HS-5 (cell line): ENCODE data around the gene GNAZ.

Source experiments
- DNase-seq: peaks from one replicate; pipeline ENCODE4 v3.0.0-alpha.2; 2012; ENCODE audit warnings: low read depth

GNAZ gene

DNA sequence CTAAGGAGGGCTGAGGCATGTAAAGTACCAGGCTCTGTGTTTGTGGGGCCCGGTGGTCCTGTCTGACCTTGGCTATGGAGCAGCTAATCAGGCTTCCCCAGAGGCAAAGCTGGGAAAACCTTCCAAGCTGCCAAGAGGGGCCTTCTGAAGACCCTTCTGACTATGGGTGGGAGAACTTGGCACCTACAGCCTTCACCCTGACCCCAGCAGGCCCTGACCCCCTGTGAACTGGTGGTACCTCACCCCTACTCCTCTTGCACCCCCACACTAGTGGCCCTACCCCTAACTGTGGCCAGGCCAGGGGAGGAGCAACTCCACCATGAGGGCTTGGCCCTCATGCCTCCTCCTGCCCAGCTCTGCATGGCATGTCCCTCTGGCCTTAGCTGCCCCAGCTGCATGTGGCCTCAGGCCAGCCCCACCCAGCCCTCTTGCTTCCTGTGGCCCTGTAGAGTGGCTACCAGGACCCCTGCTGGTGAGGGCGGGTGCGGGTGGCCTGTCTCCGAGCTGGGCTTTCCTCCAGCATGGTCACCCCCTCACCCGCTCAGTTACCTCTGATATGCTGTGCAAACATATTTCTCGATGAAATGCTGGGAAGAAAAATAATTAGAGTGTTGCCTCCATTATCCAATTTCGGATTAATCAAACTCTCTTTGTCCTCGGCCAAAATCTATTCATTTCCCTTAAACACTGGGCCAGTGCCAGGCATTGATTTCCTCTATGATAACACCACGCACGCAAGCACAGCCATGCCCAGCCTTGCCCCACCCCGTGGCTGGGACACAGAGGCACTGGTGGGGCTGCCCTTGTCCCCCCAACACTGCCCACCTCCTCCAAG, 7.5 kb downstream of the GNAZ start:
- no peak for DNase-seq

DNA sequence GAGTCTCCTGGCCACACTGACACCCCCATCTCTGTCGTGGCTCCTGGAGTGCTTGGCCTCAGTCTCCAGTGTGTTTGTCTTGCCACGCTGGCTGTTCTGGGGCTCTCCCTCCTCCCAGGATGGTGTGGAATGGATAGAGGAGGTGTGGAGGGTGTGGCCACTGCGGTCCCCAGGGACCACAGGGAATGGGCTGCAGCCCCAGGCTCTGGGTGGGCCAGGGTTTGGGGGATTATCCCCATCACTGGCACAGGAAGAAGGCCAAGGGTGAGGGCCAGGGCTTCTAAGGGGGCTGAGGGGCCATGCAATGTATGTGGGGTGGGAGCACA, 8.1 kb downstream of the GNAZ start:
- DNase-seq = no peak

DNA sequence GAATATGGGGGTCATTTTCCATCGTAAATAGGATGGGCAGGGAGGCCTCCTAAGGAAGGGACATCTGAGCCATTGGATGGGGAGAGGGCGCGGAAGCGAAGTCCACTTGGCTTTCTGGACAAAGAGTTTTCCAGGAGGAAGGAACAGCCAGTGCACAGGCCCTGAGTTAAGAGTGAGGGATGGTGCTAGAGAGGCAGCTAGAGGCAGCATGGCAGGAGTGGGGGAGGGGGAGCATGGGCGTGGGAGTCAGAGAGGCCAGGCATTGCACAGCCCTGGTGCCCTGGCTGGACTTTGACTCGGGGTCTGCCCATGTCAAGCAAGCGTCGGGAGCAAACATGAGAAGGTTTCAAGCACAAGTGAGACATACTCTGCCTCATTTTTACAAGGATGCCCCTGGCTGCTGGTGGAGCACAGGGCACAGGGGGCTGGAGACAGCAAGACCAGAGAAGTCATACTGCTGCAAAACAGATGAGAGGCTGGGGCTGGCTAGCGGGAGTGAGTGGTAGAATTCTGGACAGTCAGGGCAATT, 9.0 kb downstream of the GNAZ start:
- no peak for DNase-seq

DNA sequence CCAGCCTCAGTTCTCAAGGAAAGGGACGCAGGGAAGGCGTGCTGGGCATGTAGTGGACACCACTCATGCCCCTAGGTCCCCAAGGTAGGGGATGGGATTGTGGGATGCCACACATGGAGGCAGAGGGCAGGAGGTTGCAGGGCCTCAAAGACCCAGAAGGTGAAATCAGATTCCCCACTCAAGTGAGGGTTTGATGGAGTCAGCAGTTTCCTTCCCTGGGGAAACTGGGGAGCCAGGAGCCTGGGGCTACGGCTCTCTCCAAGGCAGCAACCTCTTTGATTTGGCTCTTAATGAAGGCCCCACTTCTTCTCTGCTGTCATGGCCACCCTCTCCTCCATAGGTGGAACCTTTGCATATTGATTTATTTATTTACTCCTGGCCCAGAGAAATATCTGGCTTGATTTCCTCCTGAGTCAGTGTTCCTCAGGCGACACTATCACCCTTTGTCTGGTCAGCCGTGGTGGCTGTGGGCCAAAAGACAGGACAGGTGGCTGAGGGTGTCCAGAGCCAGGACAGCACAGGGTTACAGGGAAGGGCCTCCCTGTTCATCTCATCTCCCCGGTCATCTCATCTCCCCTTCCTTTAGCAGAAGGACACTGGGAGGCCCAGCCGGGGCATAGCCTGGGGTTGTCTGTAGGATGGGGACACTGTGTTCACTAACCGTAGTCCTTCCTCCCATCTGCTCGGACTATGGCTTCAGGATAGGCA, 9.6 kb downstream of the GNAZ start:
- no peak for DNase-seq

DNA sequence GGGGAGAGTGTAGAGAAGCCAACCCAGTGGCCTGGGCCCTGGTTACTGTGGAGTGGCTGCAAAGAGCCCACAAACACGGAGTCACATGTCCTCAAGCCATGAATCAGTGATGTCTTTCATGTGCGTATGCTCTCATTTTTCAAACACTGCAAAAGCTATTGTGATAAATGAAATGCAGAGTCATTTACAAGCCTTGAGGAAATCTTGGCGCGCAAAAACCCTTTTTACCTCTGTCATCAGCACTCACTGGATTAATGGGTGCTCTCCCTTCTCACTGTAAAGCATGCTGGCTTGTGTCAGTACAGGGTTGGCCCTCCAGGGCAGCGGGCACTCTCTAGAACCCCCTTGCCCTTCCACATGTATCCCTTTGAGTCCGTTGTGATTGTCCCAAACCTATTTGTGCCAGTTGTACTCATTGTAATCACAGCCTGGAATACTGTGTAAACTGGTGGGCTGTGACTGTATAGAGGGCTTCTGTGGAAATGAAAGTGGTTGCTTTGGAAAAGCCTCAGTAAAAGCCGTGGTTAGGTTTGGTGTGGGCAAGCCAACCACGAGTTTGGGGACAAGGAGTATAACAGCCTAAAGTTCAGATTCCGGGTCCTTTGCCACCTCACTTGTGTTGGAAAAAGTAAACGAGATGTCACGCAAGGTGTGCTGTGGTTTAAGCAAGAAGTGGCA, 10.4 kb downstream of the GNAZ start:
- DNase-seq = no peak

DNA sequence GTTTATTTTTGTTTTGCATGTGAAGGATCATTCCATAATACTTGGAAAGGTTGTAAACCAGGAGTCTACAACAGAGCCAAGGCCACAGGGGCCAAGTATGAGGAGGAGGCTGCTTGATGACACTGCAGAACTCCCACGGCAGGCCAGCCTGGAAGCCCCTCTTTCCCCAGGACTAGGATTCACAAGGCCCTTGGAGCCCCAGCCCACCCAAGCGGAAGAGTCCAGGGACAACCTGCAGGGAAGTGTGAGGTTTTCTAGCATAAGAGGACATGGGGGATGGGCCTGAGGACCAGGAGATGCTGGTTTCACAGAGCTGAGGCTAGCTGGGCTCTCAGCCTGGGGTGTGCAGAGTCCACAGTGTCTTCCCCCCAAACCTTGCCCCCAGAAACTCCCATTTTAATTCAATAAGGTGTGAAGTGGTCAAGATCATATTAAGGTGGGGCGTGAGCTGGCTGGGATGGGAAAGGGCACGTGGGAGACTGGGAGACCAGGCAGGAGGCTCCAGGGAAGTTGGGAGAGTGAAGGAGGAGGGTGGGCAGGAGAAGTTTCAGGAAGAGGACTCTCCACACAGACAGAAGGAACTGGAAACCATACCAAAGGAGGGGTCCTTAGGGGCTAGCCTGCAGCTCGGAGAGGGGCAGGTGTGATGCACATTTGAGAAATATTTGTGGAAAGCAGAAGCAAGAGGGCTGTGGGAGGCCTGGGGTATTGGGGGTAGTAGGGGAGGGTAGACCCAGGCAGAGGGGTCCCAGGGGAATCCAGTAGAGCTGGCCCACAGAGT, 12.4 kb downstream of the GNAZ start:
- no peak for DNase-seq

DNA sequence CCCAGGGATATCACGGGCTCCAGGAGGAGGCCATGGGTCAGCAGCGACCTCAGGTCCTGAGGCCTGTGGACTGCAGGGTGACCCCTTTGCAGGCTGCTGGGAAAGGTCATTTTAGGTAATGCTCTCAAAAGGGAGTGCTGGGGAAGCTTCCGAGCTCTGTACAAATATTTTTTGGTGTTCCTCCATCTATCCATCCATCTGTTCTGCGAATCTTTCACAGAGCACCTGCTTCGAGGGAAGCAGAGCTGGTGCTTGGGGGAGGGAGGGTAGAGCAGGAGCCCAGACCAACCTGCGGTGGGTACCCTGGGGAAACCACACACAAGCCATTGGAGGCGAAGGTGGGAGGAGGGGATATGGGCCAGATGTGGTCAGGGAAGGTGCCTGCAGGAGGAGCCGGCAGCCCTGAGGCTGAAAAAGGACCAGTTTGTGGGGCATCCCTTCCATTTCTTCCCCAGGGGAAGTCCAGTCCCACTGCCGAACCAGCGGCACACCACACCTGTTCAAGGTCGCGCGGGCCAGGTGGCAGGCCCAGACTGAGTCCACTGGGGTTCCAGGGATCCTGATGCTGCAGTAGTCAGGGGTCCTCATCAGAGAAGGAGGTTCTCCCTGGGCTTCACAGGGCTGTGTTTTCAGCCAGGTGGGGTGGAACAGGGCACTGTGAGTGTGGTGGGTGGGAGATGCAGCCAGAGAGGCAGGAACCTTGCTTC, 13.1 kb downstream of the GNAZ start:
- DNase-seq = no peak

DNA sequence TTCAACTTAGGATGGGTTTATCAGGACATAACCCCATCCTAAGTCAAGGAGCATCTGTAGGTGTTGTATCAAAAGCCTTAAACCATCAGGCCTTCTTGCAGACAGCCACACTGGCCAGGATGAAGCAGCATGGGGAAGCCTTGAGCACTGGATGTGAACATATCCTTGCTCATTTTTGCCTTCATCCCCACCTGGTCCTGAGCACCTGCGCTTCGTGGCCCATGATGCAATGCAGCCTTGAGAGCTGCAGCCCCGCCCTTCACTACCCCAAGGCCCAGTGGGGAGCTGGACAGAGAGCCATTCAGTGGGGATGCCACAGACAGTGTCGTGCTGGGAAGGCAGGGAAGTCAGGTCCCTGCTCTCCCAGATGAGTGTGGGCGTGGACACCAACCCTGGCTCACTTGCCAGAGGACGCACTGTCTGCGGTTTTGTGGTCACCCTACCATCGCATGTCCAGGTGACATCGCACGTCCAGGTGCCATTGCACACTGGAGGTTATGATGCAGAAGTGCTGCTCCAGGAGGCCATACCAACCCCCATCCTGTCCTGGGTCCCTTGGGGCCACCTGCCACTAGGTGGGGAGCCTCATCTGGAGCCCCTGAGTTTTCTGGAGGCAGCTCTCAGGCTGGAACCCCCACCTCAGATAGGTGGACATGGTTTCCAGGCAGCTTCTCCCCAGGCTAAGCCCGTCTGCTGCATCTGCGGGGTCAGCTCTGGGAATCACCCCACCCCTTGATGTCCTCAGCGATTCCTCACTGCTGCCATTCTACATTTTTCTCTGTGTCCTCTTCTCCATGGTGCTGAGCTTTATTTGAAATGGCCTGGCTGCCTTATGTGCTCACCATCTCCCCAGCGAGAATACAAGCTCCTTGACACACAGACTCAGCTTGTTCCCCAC, 14.4 kb downstream of the GNAZ start:
- no peak for DNase-seq

DNA sequence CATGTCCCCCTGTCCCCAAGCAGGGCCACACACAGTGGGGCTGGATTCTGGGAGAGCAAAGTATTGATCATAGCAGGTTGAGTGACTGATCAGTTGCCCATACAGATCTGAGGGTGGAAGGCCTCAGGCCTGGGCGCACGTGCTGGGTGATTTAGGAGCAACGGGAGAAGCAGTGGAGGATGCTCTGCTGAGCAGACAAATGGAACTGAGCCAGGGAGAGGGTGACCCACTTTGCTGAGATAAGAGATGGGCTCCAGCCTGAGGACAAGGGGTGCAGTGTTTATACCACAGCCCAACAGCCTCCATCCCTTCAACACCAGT, 15.0 kb downstream of the GNAZ start:
- DNase-seq = no peak

DNA sequence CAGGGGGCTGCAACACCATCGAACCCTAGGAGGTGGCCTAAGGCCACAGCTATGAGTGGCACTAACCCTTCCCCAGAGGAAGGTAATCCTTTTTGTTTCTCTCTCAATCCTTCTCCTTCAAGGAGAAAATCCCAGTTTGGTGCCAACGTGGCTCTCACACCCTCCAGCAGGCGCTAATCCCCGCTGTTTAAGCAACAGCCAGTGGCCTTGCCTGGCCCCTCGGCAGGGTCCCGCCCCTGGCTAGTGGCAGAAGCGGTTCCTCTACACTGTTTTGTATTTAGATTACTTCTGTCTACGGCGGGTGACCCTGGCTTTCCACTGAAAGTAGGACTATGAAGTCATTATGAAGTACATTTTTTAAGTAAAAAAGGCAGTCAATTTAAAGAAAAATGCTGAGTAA, 15.5 kb downstream of the GNAZ start:
- no peak for DNase-seq

DNA sequence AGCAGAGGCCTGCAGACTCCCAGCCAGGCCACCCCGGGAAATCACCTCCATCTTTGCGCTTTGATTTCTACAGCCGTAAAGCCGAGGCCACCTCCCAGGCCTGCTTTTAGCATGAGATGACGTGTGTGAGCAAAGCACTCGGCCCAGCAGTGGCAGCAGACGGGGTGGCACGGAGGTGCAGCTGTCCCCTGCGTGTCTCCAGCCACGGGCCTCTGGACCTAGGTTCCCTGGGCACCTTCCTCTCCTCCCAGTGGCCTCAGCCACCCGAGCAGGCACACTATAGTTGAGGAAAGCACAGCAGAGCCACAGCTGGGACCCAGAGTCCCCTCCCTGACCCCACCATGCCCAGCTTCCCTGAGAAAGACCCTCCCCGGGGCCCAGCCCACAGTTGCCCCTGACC, 15.9 kb downstream of the GNAZ start:
- no peak for DNase-seq

DNA sequence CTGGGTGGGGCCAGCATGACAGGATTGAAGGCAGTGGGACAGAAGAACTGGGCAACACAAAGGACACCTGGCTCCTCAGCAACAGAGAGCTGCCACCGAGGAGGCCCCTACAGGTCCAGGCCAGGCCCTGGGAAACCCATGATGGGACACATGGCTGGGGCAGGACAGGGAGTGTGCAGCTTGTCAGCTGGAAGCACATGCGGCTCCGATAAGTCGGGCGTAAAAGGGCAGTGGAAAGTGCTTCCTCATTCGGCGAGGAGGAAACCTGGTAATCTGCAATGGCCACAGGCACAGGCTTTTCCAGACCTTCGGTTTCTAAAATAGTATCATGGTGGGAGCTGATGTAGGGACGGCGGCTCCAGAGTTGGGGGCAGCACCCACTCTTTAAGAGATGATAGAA, 16.5 kb downstream of the GNAZ start:
- DNase-seq = no peak

DNA sequence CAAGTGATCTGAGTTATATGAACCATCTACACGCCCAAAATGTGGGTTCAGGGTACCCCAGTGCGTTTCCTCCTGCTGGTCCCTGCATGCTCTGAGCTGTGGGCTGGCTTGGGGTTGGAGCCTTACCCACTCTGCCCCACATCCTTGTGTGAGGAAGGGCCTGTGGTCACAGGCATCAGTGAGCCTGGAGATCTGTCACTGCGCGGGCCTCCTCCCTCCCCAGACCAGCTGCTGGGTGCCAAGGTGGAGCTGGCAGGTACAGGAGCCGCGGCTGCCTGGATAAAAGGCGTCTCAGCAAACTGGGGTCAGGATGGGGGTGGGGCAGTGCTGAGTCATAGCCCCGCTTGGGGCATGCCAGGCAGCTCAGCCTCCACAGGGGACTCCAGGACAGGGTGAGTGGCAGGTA, 17.9 kb downstream of the GNAZ start:
- no peak for DNase-seq

DNA sequence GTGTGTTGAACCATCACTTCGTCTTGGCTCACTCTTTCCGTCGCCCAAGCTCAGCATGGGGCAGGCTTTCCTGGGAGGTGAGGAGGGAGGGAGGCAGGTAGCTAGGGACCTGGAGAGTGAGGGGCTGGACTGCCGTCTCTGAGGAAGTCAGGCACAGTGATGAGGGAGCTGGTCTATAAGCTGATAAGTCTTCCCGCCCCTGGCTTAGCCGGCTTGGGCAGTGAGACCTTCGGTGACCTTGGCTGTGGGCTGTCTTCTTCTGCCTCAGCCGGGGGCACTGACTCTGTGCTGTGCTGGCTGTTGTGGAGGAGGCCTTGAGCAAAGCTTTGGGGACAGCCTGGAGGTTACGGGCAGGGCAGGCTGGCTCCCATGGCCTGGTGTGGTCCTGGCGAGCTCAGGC, 18.7 kb downstream of the GNAZ start:
- no peak for DNase-seq

DNA sequence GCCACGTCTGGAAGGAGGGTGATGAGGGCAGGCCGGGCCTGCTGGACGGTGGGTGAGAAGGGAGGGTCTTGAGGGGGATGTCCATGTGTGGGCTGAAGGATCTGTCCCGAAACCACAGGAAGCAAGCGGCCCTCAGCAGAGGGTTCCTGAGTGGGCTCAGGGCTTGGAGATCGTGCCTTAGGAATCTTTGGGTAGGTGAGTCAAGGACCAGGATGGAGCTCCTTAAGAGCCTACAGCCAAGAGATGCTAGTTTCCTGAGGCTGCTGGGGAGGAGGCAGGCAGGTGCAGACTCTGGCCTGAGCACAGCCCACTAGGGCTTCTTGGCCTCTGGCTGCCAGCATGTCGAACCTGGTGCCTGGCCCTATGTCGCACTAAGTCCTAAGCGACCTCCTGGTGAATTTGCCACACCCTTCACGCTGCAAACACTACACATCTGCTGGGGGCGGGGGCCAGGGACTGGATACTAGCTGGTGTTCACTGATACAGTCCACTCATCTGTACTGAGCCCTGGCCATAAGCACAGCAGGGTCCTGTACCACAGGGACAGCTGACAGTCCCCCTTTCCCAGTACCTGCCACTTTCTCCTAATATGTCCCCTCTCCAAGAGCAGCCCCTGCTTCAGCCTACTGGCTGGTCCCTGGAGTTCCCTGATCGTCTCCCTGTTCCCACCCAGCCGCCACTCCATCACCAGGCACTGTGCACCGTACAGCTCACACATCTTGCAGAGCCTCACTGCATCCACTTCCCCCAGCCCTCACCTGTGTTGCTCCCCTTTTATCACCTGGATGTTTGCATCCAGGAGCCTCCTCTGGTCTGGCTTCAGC, 19.5 kb downstream of the GNAZ start:
- no peak for DNase-seq

DNA sequence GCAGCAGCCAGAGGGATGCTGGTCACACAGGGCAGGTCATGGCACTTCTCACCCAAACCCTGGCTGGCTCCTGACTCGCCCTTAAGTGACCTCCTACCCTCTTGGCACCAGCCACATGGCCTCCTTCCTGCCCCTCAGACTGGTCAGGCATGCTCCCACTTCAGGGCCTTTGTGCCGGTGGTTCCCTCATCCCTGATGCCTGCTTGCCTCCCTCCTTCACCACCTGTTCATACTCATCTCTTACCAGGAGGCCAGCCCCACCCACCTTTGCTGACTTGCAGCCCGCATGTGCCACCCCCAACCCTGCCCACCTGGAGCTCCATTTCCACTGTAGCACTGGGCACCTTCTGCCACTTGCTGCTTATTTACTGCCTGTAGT, 20.1 kb downstream of the GNAZ start:
- no peak for DNase-seq

DNA sequence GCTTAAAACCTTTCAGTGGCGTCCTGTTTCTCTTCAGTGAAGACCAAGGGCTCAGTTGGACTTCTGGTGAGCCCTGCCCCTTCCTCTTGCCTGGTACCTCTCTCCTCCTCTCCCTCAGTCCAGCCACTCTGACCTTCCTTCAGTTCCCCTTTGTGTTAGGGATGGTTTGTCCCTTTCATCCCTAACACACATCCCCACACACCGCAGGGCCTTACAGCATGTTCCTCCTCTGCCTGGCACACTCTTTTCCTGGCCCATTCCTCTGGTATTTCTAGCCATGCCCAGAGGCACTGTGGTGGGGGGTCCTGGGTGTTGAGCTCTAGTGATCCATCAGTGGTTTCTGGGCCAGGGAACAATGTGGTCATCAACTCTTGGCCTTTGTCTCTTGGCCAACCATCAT, 21.4 kb downstream of the GNAZ start:
- no peak for DNase-seq

DNA sequence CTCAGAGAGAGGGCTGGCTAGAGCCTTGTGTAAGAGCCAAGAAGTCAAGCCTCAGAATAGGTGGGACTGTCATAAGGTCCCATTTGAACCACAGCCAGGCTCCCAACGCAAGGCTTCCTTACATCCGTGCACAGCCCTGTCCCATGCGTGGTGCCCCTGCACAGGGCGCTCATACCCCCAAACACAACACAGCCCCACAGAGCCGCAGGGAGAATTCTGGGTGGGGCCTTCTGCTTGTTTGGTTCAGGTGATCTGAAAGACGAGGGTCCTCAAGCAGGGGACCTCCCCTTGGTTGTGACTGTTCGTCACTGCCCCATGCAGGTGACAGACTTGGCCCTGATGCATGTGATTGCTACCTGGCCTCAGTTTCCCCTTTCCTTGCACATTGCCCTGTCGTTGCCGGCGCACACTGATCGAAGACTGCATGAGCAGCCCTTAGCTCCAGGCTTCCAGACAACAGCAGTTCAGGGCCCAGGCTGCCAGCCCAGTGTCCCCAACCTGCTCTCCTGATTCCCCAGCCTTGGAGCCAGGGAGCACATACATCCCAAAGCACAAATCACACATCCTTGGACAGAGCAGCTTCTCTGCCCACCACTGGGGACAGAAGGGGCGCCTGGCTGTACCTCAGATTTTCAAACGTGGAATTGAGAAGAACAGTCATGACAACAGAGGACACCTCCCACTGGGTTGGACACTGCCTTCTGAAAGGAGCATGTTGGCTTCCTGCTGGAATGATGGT, 22.1 kb downstream of the GNAZ start:
- DNase-seq = no peak
